HG03378 (cell line): ENCODE measurements around the gene CDC42EP5.
A peak's percentile ranks its signal among the peaks of the same experiment; 100 is the strongest.
"Not testable (repeated sequence)": the region's sequence is repeated elsewhere in the genome, so short reads cannot be mapped to it uniquely, and the experiment has no call there.

ENCODE experiments used
- ATAC-seq: cut with Tn5 transposase; IDR thresholded peaks from one replicate; pipeline ENCODE4 v1.9.1; 2021; ENCODE audit warnings: mild to moderate bottlenecking, moderate library complexity; ENCODE audit not compliant: unreplicated experiment

The CDC42EP5 gene

DNA sequence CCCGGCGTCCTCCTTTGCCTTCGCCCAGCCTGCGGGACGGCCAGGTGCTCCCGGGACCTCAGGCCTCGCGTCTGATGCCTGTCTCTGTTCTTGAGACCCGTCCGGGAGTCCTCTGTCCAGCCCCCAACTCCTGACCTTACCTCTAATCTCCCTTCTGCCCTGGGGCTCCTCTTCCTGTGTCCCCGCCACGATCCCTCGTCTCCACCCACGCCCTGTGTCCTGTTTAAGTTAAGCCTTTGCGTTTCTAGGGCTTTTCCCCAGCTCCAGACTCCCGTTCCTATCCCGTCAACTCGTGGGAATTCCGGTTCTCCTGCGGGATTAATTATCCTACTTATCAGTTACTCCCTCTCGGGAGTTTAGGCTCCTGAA, 23.4 kb downstream of the CDC42EP5 start:
- no peak for ATAC-seq

DNA sequence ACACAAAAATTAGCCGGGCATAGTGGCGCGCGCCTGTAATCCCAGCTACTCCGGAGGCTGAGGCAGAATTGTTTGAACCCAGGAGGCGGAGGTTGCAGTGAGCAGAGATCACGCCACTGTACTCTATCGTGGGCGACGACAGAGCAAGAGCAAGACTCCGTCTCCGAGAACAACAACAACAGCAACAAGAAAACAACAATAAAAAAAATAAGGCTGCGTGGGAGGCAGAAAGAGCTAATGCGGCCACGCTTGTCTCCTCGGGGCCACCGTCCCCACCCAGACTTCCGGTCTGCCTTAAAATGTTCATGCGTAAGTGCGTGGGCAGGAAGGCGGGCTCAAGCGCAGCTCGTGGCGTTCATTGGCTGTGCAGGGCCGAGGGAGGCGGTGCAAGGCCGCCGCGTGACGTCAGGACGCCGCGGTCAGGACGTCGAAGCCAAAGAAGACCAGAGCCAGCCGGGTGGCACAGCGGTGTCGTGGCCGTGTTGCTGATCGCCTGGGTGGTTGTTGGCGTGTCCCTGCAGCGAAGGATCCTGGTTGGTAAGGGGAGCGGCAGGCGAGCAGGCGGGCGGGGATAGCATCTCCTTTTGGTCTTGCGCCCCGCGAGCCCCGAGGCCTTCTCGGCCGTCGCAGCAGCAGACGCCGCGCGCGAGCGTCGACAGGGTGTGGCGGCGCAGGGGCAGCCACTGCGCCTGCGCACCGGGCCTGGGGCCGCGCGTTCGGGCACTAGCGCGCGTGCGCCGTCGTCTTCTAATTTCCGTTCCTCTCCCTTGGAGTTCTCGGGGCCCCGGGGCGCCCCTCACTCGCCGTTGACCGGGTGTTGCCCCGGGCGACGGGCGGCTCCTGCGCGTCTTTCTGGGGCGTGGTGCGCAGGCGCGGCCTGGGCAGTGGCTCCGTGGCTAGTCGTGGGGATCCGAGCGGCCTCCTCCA, 24.1 kb downstream of the CDC42EP5 start, which contains the start of gene LENG8:
TSS of gene LENG8 (plus strand) at position 426 of the 927 bp plus-strand sequence. CDS start 2,146 bp downstream, outside the sequence.
- ATAC-seq = peak; percentile 78

DNA sequence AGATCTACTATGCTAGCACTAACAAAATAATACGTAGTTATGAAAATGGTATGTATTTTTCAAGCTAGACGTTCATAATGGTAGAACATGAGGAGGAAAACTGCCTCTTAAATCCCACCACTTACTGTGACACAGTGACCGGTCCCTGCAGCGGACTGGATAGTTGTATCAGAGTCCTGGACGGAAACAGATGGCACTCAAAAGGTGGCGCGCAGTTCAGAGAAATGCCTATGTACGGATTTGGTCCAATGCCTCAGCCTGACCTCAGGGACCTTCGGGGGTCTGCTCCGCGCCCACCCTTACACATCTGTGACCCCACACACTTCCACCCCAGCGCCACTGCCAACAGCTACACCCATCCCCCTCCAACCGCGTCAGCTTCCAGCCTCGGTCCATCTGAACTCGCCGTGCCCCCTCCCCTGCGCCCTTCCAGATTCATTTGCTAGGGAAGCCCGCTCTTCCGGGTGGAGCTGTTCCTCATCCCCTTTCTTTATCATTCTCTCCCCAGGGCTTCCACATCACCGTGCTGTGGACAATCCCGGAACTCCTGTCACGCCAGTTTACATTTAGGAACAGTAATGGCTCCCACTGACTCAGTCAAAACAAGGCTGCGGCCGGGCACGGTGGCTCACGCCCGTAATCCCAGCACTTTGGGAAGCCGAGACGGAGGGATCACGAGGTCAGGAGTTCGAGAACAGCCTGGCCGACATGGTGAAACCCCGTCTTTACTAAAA, 24.9 kb downstream of the CDC42EP5 start:
- ATAC-seq = peak; percentile 16

DNA sequence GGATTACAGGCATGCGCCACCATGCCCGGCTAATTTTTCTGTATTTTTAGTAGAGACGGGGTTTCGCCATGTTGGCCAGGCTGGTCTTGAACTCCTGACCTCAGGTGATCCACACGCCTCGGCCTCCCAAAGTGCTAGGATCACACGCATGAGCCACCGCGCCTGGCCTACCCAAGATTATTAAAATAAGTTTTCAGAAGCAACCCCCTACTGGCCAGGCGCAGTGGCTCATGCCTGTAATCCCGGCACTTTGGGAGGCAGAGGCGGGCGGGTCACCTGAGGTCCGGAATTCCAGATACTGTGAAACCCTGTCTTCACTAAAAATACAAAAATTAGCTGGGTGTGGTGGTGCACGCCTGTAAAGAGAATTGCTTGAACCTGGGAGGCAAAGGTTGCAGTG, 26.7 kb downstream of the CDC42EP5 start:
- not testable (repeated sequence) for ATAC-seq

DNA sequence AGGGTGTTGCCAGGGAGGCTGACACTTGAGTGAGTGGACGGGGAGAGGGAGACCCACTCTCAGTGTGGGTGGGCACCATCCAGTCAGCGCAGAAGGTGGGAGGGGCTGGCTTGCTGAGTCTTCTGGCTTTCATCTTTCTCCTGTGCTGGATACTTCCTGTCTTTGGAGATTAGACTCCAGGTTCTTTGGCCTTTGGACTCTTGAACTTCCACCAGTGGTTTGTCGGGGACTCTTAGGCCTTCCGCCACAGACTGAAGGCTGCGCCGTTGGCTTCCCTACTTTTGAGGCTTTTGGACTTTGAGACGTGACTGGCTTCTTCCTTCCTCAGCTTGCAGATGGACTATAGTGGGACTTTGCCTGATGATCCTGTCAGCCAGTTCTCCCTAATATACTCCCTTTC, 28.4 kb downstream of the CDC42EP5 start:
- no peak for ATAC-seq

DNA sequence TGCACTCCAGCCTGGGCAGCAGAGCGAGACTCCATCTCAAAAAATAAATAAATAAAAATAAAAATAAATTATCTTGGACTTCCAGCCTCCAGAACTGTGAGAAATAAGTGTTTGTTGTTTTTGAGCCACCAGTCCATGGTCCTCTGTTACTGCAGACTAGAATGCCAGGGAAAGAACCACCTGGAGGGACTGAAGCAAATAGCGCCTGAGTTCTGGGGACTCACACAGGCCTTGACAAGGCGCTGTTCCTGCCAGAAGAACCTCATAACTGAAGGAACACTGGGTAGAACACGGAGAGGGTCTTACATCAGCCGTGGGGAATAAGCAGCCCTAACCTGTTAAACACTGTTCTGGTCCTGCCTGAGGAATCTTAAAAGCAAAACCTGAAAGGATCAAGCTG, 32.5 kb downstream of the CDC42EP5 start:
- no peak for ATAC-seq

DNA sequence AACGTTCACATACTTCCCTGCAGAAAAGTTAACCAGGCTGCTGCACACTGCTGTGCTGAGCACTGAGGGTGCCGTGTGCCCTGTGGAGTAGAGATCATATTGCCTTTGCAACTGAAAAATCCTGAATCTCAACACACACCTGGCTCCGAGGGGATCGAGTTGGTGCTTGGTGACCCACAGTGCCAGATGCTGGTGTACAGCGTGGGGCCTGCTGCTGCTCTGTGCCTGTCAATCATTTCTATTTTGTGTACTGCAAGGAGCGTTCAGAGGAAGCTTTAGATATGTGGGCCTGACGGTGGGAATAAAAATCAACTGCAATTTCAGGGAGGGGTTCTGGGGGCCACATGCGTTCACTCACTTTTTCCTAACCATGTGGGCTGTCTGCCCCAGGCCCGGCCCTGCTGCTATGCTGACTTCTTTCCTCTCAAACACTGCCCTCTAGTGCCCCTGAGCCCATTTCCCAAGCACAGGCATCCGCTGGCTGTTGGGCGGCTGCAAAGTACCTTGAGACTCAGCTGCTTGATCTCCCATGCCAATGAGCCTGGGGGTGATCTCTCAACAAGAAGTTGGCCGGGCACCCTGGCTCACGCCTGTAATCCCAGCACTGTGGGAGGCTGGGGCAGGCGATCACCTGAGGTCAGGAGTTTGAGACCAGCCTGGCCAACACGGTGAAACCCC, 33.8 kb downstream of the CDC42EP5 start:
- ATAC-seq = no peak

DNA sequence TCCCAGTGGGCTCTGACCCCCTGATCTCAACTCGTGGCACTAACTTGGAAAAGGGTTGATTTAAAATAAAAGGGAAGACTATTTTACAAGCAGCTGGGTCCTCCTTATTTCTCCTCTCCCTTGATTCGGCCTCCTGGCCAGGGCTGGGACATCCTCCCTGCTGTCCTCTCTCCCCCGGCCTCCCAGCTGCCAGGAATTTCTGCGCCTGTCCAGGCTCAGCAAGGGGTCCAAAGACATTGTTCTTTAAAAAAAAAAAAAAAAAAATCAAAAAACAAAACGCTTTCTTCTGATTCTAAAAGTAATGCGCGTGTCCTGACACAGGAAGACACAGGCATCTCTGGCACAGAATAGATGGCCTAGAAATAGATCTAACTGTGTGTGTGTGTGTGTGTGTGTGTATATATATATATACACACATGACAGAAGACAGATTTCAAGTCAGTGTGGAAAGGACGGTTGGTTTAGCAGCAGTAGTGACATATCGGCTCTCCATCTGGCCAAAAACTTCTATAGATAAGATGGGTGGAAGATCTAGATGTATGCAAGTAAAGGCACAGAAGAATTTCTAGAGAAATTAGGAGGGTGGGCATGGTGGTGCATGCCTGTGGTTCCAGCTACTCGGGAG, 36.4 kb downstream of the CDC42EP5 start:
- ATAC-seq = no peak

DNA sequence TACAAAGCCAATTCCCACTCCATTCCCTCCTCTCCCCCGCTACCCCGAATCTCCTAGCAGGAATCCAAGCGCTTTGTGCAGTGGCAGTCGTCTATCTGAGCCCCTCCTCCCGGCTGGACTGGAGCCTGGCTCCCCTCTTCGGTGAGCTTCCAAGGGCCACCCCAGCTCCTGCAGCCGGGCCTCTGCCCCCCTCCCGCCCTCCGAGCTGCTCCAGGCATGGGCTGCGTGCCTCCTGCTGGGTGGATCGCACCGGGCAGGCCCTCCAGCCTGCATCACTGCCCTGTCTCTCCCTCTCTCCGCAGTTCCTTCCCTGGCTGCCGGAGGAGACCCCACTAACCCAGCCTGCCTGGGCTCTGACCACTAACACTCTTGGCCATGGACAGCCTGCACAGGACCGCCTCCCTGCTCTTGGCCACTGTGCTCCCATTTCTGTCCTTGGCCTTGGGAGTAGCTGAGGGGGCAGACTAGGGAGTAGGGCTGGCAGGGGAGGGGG, 37.0 kb downstream of the CDC42EP5 start:
- ATAC-seq = no peak

DNA sequence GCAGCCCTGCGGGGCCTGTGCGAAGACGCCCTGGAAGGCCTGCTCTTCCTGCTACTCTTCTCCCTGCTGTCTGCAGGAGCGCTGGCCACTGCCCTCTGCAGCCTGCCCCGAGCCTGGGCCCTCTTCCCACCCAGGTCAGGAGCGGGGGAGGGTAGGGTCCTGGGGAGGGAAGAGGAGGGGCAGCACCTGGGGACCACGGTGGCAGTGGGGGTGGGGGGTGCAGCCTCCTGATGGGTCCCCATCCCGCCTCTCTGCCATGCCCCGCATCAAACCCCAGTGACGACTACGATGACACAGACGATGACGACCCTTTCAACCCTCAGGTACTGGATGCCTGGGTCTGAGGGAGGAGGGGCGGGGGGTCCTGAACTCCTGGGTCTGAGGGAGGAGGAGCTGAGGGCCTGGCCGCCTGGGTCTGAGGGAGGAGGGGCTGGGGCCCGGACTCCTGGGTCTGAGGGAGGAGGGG, 37.5 kb downstream of the CDC42EP5 start:
- no peak for ATAC-seq

DNA sequence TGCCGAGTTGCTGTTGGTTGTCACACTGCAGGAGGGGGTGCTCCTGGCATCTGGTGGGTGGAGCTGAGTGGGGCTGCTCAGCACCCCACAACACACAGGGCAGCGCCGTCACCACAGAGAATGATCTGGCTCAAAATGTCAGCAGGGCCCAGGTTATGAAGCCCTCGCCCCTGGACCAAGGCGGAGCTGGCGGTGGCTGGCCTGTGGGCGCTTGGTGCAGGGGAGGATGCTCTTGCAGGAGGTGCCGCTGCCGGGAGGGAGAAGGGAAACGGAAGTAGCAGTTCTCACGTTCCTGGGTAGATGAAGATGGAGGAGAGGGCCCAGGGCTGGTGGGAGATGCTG, 38.3 kb downstream of the CDC42EP5 start:
- ATAC-seq = no peak

DNA sequence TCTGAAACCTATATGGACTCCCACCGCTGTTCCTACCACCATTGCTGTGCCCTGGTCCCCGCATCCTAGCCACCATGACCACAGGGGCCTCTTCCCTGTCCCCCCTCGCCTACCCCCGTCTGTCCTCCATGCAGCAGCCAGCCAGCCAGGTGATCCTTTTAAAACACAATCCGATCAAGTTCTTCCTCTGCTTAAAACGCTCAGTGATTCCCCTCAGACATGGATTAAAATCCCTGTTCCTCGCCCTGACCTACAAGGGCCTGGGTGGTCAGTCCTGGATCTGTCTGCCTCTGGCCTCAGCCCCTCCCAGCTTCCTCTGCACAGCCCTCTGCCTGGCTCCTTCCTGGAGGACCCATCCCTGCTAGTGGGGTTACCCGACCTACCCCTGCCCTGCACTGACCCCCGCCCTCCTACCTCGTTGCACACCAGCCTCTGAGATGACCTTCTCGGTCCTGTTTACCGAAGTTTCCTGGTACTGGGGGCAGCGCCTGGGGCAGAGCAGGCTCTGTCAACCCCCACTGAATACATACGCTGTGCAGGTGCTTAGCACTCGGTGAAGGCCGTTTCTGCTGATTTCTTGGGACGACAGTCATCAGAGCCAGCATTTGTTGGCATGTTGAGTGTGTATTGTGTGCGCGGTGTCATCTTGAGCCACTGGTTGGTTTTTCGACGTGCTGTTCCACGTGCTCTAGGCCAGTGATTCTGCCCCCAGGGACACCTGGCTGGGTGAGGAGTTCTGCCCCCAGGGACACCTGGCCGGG, 38.8 kb downstream of the CDC42EP5 start:
- ATAC-seq = no peak

DNA sequence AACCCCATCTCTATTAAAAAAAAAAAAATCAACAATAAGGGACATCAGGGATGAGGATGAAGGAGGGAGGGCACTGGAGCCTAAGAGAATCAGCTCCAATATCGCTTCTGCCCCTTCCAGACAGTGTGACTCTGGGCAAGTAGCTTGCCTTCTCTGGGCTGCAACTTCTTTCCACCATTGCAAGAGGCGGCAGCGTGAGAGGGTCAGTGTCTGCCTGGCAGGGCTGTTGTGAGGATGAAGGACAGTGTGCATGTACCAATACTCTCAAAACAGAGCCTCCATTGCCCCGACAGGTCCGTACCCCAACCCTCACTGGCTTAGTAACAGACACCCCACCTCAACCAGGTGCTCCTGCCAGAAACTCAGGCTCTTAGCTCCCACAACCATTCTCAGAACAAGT, 39.4 kb downstream of the CDC42EP5 start:
- ATAC-seq = no peak

DNA sequence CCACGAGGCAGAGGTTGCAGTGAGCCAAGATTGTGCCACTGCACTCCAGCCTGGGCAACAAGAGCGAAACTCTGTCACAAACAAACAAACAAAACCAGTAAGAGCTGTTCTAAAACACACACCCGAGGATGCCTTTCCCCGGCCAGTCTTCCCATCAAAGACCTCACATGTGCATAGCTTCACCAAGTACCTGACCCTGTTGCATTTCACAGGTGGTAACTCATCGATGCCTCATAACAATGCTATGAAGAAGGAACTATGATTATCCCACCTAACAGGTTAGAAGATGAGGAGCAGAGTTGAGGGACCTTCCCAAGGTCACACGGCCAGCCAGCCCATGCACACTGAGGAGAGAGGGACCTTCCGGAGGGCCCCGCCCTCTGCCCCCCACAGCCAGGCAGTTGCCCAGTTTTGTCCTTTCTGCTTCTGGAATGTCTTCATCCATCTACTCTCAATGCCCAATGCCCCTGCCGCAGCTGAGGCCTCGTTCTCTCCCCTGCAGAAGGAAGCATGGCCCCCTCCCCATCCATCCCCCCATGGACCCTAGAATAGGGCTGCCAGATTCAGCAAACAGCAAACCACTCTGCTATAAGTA, 40.9 kb downstream of the CDC42EP5 start:
- no peak for ATAC-seq

DNA sequence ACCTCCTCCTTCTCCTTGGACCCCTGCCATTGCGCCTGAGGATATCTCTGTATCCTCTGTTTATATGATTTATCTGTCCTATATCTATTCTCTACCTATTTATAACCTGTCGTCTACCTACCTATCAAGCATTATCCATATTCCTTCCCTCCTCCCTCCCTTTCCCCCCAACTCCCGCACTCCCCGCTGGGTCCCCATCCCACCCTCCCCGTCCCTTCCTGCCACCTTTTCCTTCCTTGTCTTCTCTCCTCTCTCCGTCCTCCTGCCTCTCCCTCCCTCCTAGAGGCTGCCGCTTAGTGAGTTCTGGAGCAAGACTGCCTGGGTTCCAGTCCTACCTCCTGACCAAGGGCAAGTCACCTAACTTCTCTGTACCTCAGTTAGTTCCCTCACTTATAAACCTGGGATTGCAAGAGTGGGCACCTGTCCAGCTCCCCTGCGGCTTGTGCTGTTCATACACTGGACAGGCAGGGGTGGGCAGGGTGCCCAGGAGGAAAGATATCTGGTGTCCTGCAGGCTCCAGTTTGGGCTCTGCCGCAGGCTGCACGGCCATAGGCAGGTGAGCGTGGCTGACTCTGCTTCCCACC, 41.7 kb downstream of the CDC42EP5 start:
- no peak for ATAC-seq

DNA sequence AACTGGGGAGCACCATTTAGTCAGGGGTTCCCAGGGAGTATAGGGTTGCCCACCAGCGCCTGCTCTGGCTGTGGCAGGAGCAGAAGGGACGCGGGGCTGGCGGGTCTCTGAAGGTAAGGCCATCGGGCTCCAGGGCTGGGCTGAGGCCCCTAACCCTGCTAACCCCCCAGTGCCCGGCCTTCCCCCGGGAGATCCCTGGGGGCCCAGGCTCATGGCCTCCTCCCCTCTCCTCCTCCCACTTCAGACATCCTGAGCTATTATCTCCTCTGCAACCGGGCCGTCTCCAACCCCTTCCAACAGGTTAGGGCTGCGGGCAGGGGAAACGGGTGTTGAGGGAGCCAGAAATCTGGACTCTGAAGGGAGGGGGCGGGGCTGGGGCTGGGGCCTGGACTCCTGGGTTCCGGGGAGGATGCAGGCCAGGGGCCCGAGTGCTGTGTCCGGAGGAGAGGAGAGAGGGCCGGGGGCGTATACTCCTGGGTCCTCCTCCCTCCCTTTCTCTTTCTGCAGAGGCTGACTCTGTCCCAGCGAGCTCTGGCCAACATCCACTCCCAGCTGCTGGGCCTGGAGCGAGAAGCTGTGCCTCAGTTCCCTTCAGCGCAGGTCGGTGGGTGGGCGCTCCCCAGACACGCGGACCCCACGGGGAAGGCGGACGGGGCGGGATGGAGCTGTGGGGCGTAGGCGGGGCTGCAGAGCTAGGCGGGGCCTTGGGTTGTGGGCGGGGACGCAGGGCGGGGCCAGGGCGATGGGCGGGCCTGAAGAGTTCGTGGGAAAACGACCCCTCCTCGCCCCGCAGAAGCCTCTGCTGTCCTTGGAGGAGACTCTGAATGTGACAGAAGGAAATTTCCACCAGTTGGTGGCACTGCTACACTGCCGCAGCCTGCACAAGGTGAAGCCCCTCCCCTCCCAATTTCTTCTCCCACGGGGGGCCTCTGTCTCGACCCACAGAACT, 42.5 kb downstream of the CDC42EP5 start:
- ATAC-seq = no peak

DNA sequence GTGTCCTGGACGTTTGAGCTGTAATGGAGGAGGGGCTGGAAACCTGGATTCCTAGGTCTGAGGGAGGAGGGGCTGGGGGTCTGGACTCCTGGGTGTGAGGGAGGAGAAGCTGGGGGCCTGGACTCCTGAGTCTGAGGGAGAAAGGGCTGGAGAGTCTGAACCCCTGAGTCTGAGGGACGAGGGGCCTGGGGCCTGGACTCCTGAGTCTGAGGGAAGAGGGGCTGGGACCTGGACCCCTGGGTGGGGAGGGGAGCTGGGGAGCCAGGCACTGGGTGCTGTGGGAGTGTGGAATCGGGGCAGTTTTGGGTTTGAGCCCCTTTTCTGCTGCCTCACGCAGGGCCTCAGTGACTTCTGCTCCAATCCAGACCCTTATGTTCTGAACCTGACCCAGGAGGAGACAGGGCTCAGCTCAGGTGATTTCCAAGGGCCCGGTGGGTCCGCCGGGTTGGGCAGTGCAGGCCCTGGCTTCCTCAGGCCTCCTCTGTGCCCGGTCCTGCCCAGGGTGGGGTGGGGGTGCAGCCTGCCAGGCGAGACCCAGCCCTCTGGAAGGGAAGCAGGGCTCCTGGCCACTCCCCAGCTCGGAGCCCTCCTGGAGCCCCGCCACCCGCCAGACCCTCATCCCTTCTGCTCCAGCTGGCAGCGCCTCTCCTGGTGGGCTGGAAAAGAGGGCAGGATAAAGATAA, 43.4 kb downstream of the CDC42EP5 start:
- no peak for ATAC-seq

DNA sequence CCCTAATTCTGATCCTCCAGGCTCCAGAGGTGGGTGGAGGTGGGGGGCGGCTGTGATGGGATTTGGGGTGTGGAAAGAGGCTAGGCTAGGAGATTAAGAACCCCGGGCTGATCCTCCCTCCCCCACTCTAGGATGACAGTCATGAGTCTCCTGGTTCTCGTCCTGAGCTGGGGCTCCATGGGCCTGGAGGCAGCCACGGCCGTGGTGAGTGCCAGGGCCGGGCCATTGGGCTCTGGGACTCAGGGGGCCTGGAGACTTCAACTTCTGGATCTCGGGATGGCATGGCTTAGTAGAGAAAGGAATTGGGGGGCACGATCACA, 44.0 kb downstream of the CDC42EP5 start:
- ATAC-seq = no peak
